ENCODE results near the gene SIL1.

GRCh38 chr5:139236479-139236878, 38.3 kb upstream of the SIL1 start:
- TF ChIP-seq POLR2A (IDR thresholded peaks at IDR 0.05; ENCODE audit: low read depth) (no peak), POLR2AphosphoS5 (IDR thresholded peaks at IDR 0.05) (no peak), CTCF (IDR thresholded peaks at IDR 0.05) (no peak)

All from esophagus muscularis mucosa (tissue), 3 donors.